Transverse colon (tissue), 4 donors: ENCODE measurements around the gene ATP8B4.
A peak's percentile ranks its signal among the peaks of the same experiment; 100 is the strongest.

Source experiments
- CTCF ChIP-seq, 5 experiments: fragments of 200-600 bp in 3 of 5; fragments of 450-650 bp in 2 of 5; sonication (generic) in 3 of 5; IDR thresholded peaks; 1 replicate in 2 of 5; 2 replicates in 3 of 5; pipeline ENCODE4 v1.5.1; 2016 to 2017; ENCODE audit warnings: antibody characterized with exemption in 5 of 5, inconsistent platforms in 3 of 5, mild to moderate bottlenecking in 2 of 5, moderate library complexity in 1 of 5
- EP300 ChIP-seq: sonication (generic); formaldehyde crosslinking; IDR thresholded peaks from one replicate; pipeline ENCODE4 v1.6.1; 2017; ENCODE audit warnings: antibody characterized with exemption, low read depth
- POLR2A ChIP-seq: fragments of 450-650 bp; IDR thresholded peaks from one replicate; pipeline ENCODE4 v1.6.1; 2016; ENCODE audit warnings: antibody characterized with exemption, mild to moderate bottlenecking, moderate library complexity
- POLR2AphosphoS5 ChIP-seq, 3 donors: sonication (generic); formaldehyde crosslinking; IDR thresholded peaks; one replicate each; pipeline ENCODE4 v1.6.1; 2016; ENCODE audit warnings: antibody characterized with exemption in 3 of 3

GRCh38 chr15:49813625-49814024 is 305.4 kb downstream of the ATP8B4 start:
- no peak for TF ChIP-seq POLR2A
- TF ChIP-seq EP300 = no peak
- TF ChIP-seq CTCF (IDR thresholded peaks at IDR 0.05) = no peak
- TF ChIP-seq POLR2AphosphoS5 (IDR thresholded peaks at IDR 0.05) = peak in 2 of 3 donors; percentile 39 to 52
